ENCODE results near the gene CEBPA. TPM values are rescaled to one million over a fixed set of nuclear protein-coding genes. Genes with fewer than 3 reads are reported as not detected.

Gene CEBPA
- total RNA-seq, 1 experiment from 2014 or later: 3.2 TPM

GRCh38 chr19:33345163-33345562 lies 42.8 kb upstream of the CEBPA start:
- H2AFZ ChIP-seq (ENCODE audit: low read length): no peak overlapping the region
- Mint-ChIP-seq H3K9me3 (no peaks in the 10 kb centered on the region), H3K4me1 (peaks cover 5 to 7% of the 10 kb centered on the region in 2 experiments), H3K27me3 (ENCODE audit: low read depth) (peaks cover 42% of the 10 kb centered on the region), H3K27ac (no peak overlapping the region), H3K4me3 (no peak overlapping the region), H3K36me3 (ENCODE audit: insufficient read depth in 1 of 3, low read depth in 3 of 3) (no peaks in the 10 kb centered on the region)
- H3K27me3 ChIP-seq (ENCODE audit: insufficient read depth, low read length): no peaks in the 10 kb centered on the region
- H3K79me2 ChIP-seq (ENCODE audit: insufficient read depth, low read length): no peaks in the 10 kb centered on the region
- no peak overlapping the region for H4K91ac ChIP-seq (ENCODE audit: insufficient read length, low read depth, low read length)
- H3K9me3 ChIP-seq (ENCODE audit: control insufficient read depth, low read depth, low read length): no peaks in the 10 kb centered on the region
- no peak overlapping the region for H3K4me2 ChIP-seq (ENCODE audit: insufficient read depth, insufficient read length, low read length)
- H2BK15ac ChIP-seq (ENCODE audit: low read depth, low read length): no peak overlapping the region
- H3K79me1 ChIP-seq (ENCODE audit: insufficient read depth, low read depth, low read length, poor library complexity, severe bottlenecking): no peaks in the 10 kb centered on the region
- no peak overlapping the region for H4K5ac ChIP-seq (ENCODE audit: insufficient read length, low read depth, low read length)
- no peak overlapping the region for H3K14ac ChIP-seq (ENCODE audit: insufficient read depth, low read length)
- no peak for DNase-seq
- no peak overlapping the region for H4K8ac ChIP-seq (replicated peaks; ENCODE audit: insufficient read length, low read depth, low read length)
- no peak overlapping the region for H2BK120ac ChIP-seq (ENCODE audit: low read depth, low read length, poor library complexity, severe bottlenecking)
- H3K18ac ChIP-seq (ENCODE audit: insufficient read length, low read depth, low read length): no peak overlapping the region
- H2BK12ac ChIP-seq (ENCODE audit: insufficient read length, low read depth, low read length): no peak overlapping the region
- no peak overlapping the region for H3K9ac ChIP-seq (ENCODE audit: extremely low read depth, insufficient read length, low read length)
- H3K4ac ChIP-seq (ENCODE audit: low read depth, low read length): no peak overlapping the region
- no peaks in the 10 kb centered on the region for H4K20me1 ChIP-seq (ENCODE audit: control insufficient read depth, insufficient read depth, insufficient read length)
- H3K23ac ChIP-seq (ENCODE audit: insufficient read length, low read depth, low read length): no peak overlapping the region
- TF ChIP-seq CTCF (conservative IDR thresholded peaks at IDR 0.05): no peak
- no peak overlapping the region for H2BK20ac ChIP-seq (ENCODE audit: low read depth, low read length, poor library complexity, severe bottlenecking)
- H2AK5ac ChIP-seq (ENCODE audit: insufficient read length, low read length): no peak overlapping the region
- H3T11ph ChIP-seq (ENCODE audit: low read length): no peak overlapping the region
- H3K27ac ChIP-seq (ENCODE audit: insufficient read length, low read depth, low read length): no peak overlapping the region
- no CpG with 5 or more reads among the region's 6 CpGs for WGBS (ENCODE audit: extremely low coverage, insufficient read length, low lambda C conversion rate)
- H2BK5ac ChIP-seq (ENCODE audit: insufficient read length, low read length): no peak overlapping the region
- no peak overlapping the region for H3K56ac ChIP-seq (ENCODE audit: insufficient read length, low read depth, low read length)
- no peaks in the 10 kb centered on the region for H3K23me2 ChIP-seq (ENCODE audit: insufficient read length, low read depth, low read length, poor library complexity, severe bottlenecking)
- H3K4me1 ChIP-seq (ENCODE audit: insufficient read depth, low read length): no peaks in the 10 kb centered on the region

Data from H9 (cell line).